GM19397 (cell line): ENCODE data around the gene CDH13.

ENCODE experiments used
- ATAC-seq: cut with Tn5 transposase; IDR thresholded peaks from one replicate; pipeline ENCODE4 v1.9.1; 2021; ENCODE audit warnings: mild to moderate bottlenecking, moderate library complexity; ENCODE audit not compliant: unreplicated experiment

Gene CDH13

DNA sequence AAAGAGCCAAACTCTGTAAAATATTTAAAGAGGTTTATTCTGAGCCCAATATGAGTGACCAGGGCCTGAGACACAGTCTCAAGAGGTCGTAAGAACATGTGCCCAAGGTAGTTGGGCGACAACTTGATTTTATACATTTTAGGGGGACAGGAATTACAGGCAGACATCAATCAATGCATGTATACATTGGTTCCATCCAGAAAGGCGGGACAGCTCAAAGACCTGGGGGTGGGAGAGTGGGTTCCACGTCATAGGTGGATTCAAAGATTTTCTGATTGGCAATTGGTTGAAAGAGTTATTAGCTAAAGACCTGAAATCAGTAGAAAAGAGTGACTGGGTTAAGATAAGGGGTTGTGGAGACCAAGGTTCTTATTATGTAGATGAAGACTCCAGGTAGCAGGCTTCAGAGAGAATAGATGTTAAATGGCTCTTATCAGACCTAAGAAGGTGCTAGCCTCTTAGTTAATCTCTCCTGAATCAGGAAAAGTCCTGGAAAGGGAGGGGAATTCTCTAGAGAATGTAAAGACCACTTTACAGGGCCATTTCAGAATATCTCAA is 1213.4 kb downstream of the CDH13 start:
- ATAC-seq: no peak

DNA sequence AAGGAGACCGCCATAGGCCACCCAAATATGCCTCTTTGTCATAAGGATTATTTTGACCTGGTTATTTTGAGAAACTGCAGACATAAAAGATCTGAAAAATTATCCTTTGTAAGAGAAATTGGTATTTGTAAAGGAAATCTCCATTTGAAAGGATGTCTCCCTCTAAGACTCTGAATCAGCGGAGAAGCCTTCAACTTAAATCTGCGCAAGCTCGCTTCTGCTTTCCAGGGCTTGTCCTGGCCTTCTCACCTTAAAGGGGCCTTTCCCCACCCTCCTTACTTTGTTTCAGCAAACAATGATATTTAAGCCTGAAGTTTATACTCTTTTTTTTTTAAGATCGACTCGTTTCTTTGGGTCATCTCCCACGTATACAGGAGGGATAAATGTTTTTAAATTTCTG is 1215.5 kb downstream of the CDH13 start:
- no peak for ATAC-seq

DNA sequence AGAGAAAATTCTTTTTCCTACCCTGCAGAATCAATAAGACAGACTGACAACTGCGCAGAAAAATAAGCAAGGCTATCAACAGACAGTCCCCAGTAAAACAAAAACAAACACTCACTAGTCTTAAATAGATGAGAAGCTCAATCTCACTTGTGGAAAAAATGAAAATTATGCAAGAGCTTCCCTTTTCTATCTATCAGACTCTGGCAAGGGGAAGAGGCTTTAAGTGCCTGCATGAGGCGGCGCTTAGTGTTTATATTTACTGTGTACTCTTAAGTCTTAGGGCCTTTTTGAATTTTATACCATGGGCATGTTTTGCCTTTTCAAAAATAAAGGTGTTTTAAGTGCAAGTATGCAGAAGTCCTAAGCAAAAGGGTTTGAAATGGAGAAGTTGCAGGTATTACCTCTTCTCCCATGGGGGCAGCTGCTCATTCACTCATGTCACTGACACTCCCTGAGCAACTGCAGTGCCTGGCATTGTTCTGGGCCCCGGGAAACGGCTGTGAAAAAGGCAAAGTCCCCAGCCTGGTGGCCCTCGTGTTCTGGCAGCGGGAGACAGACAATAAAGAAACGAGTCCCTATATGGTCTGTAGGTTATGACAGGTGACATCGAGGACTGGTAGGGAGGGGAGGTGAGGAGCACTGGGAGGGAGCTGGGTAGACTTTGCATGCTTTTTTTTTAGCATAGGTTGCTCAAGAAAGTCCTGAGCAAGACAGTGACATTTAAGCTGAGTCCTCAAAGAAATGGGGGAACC is 1216.2 kb downstream of the CDH13 start:
- no peak for ATAC-seq

DNA sequence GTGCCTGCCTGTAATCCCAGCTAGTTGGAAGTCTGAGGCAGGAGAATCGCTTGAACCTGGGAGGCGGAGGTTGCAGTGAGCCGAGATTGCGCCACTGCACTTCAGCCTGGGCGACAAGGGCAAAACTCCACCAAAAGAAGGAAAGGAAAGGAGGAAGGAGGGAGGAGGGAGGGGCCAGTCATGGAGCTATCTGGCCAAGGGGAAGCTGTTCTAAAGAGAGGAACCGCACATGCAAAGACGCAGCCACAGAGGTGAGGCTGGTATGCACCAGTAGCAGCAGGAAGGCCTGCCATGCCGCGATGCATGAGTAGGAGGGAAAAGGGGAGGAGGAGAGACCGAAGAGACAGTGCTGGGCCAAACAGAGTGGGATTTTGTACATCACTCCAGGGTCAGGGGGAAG is 1216.9 kb downstream of the CDH13 start:
- ATAC-seq: no peak

DNA sequence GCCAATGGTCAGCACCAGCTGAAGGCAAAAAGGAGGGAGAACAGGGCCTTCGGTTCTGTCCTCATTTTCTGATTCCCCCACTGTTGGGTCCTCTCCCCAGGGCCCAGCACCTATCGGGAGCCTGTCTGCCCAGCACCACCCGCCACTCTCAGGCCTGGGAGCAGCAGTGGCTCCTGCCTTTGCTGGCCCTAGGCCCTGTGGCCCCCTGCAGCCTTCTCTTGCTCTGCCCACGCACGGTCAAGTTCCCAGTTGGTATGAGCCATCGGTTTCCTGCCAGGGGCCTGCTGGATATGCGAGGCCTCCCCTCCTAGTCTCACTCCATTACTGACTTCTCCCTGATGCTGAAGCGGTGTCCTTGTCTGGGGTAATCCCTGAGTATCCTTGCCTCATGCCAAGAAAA is 1218.5 kb downstream of the CDH13 start:
- no peak for ATAC-seq

DNA sequence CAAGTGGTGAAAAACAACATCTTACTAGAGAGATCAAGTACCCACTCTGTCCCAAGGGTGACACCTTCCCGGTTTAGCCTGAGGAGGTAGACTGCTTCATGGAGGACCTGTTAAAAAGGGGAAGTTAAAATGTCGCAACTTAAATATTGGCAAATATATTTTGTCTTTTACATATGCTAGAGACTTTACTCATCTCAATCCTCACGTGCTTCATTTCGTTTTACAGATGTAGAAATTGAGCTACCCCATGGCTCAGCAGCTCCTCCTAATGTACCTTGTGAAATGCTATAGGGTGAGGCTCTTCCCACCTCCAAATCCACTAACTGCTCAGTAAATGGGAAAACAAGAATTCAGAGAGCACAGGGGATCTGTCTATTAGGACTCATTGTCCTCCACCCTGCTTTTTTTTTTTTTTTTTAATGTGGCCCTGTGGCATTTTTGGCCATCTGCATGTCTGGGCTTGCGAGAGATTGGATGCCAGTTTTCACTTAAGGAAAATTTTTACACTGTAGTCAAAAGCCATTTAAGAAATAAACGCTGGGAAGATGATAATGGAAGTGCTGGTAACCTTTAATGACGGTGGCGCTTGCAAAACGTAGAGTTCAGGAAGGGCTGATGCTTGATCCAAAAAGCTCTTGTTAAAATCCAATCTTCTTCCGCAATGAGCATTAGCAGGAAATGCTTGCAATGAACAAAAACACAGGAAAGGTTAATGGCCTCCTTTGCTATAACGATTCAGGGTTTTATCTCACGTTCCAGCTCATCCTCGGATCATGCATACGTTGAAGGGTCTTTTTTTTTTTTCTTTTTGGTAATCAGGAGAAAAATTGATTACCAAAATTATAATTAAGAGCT is 1220.8 kb downstream of the CDH13 start:
- ATAC-seq: no peak

DNA sequence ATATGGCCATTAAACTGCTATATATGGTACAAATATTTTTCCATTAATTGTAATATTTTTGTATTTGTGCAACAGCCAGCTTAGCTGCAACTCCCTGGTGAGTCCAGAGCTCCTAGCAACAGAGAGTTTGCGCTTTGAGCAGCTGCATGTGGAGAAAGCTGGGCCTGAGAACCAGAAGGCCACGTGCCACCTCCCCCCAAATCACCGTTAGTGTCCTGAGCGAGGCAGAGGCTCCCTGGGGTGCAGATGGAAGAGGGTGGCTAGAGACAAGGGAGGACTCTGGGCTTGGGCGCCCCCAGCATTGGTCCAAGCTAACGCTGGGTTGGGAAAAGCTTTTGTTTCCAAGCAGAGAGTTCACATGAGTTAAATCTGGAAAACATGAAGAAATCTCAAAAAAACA is 1222.7 kb downstream of the CDH13 start:
- ATAC-seq: no peak
